ENCODE results near the gene IL17REL.

The IL17REL gene

GRCh38 chr22:50048836-50049235 lies 36.3 kb upstream of the IL17REL start:
- TF ChIP-seq CTCF (IDR thresholded peaks at IDR 0.05; ENCODE audit: low read depth, low read length), result no peak
- no peak overlapping the region for H3K4me3 ChIP-seq (ENCODE audit: low read depth, low read length)

GRCh38 chr22:50048061-50048765 lies 35.6 kb upstream of the IL17REL start:
- H3K4me3 ChIP-seq (ENCODE audit: low read depth, low read length), result no peak overlapping the region
- no peak for TF ChIP-seq CTCF (IDR thresholded peaks at IDR 0.05; ENCODE audit: low read depth, low read length)

GRCh38 chr22:50047346-50047745 lies 34.8 kb upstream of the IL17REL start:
- no peak overlapping the region for H3K4me3 ChIP-seq (ENCODE audit: low read depth, low read length)

GRCh38 chr22:50046481-50047245 lies 34.1 kb upstream of the IL17REL start:
- no peak for TF ChIP-seq CTCF (IDR thresholded peaks at IDR 0.05; ENCODE audit: low read depth, low read length)
- no peak overlapping the region for H3K4me3 ChIP-seq (ENCODE audit: low read depth, low read length)

More at GRCh38 chr22:50047346-50047745, 34.8 kb upstream of the IL17REL start:
- TF ChIP-seq CTCF (IDR thresholded peaks at IDR 0.05; ENCODE audit: low read depth, low read length), result no peak

GRCh38 chr22:50046019-50046415 lies 33.5 kb upstream of the IL17REL start:
- no peak for TF ChIP-seq CTCF (IDR thresholded peaks at IDR 0.05; ENCODE audit: low read depth, low read length)
- no peak overlapping the region for H3K4me3 ChIP-seq (ENCODE audit: low read depth, low read length)

- no peak for TF ChIP-seq CTCF (IDR thresholded peaks at IDR 0.05; ENCODE audit: low read depth, low read length)
- no peak overlapping the region for H3K4me3 ChIP-seq (ENCODE audit: low read depth, low read length)
Measured at GRCh38 chr22:50045211-50046018, 32.9 kb upstream of the IL17REL start.

All from WI38 (cell line).